ENCODE data around the gene IER5. TPM values are rescaled to one million over a fixed set of nuclear protein-coding genes. Genes with fewer than 3 reads are reported as not detected.

Gene IER5
- total and polyA plus RNA-seq, 2 of the 13 experiments (the other 11 are each of a cell fraction or from before 2014, with no cell fraction given), result 2.5 to 3.5 TPM

- TF ChIP-seq ZBED4 (CRISPR knock-in tag; IDR thresholded peaks at IDR 0.05; ENCODE audit: borderline replicate concordance) (peak; percentile 55; the same call in 1 of the 2 replicates), ZNF446 (CRISPR knock-in tag; IDR thresholded peaks at IDR 0.05) (no peak), KDM2A (CRISPR knock-in tag; IDR thresholded peaks at IDR 0.05; ENCODE audit: borderline replicate concordance, low read depth) (no peak; the same call in 1 of the 2 replicates), ZBTB7B (CRISPR knock-in tag; IDR thresholded peaks at IDR 0.05) (0 out of 2 replicates have a peak, but pooled peaks have one; percentile 25), ZNF263 (CRISPR knock-in tag; IDR thresholded peaks at IDR 0.05) (no peak), ZFP36 (IDR thresholded peaks at IDR 0.05; ENCODE audit: borderline replicate concordance, low read depth, low read length, partially characterized antibody) (no peak), ZNF280B (CRISPR knock-in tag; IDR thresholded peaks at IDR 0.05; ENCODE audit: borderline replicate concordance) (0 out of 2 replicates have a peak, but pooled peaks have one; percentile 50), ELF1 (CRISPR knock-in tag; IDR thresholded peaks at IDR 0.05) (0 out of 2 replicates have a peak, but pooled peaks have one; percentile 23), NCOA2 (CRISPR knock-in tag; IDR thresholded peaks at IDR 0.05) (no peak), CERS6 (CRISPR knock-in tag; IDR thresholded peaks at IDR 0.05) (no peak), ARID2 (CRISPR knock-in tag; IDR thresholded peaks at IDR 0.05; ENCODE audit: borderline replicate concordance) (0 out of 2 replicates have a peak, but pooled peaks have one; percentile 11), ZNF382 (CRISPR knock-in tag; IDR thresholded peaks at IDR 0.05; ENCODE audit: borderline replicate concordance) (no peak), ZNF232 (CRISPR knock-in tag; IDR thresholded peaks at IDR 0.05; ENCODE audit: borderline replicate concordance) (no peak), ZNF407 (CRISPR knock-in tag; IDR thresholded peaks at IDR 0.05; ENCODE audit: not compliant biosample characterization) (peak; percentile 60)
Measured at GRCh38 chr1:181104790-181105133, 16.3 kb downstream of the IER5 start (continued).
